A673 (cell line): ENCODE data around the gene ARHGAP12.

Experiments
- CTCF ChIP-seq: fragments of 300-800, 200-600 bp; sonication (generic); conservative IDR thresholded peaks from 2 replicates; pipeline ENCODE4 v1.5.1; 2017; ENCODE audit warnings: low read depth, mild to moderate bottlenecking, antibody characterized with exemption, low read length, moderate library complexity, mixed read lengths
- EZH2 ChIP-seq: fragments of 200-600 bp; sonication (generic); IDR thresholded peaks from 2 replicates; pipeline ENCODE4 v1.6.1; 2017; ENCODE audit warnings: borderline replicate concordance, low read depth, mild to moderate bottlenecking, mixed read lengths, antibody characterized with exemption, low read length; ENCODE audit not compliant: poor library complexity, severe bottlenecking

GRCh38 chr10:31878486-31878885 lies 50.1 kb downstream of the ARHGAP12 start:
- TF ChIP-seq CTCF, result no peak
- TF ChIP-seq EZH2, result no peak
